ENCODE results near the gene STK10. TPM values are rescaled to one million over a fixed set of nuclear protein-coding genes. Genes with fewer than 3 reads are reported as not detected.

STK10 gene
- total RNA-seq, 1 experiment from 2014 or later = 22.9 TPM

GRCh38 chr5:172104021-172104420 is 84.0 kb downstream of the STK10 start:
- Histone ChIP-seq H3K9ac (ENCODE audit: low read length) (no peak overlapping the region), H4K20me1 (ENCODE audit: insufficient read depth) (no peaks in the 10 kb centered on the region), H3K27me3 (ENCODE audit: insufficient read depth, low read length) (no peaks in the 10 kb centered on the region), H3K4me1 (ENCODE audit: control insufficient read depth in 1 of 2, insufficient read depth in 2 of 2, low read length in 2 of 2) (peaks cover 17 to 38% of the 10 kb centered on the region in 2 experiments), H3K36me3 (ENCODE audit: control insufficient read depth in 1 of 2, insufficient read depth in 2 of 2, low read length in 2 of 2) (no peaks in the 10 kb centered on the region; a peak in 1 of 4 replicates), H3K9me2 (ENCODE audit: insufficient read depth) (no peaks in the 10 kb centered on the region), H3K4me3 (replicated peaks in 1 of 2; ENCODE audit: low read depth in 1 of 2, low read length in 2 of 2) (no peak overlapping the region), H3K27ac (ENCODE audit: low read depth, low read length) (no peak overlapping the region), H3K9me3 (ENCODE audit: control insufficient read depth in 1 of 2, insufficient read depth in 1 of 2, low read depth in 1 of 2, low read length in 2 of 2) (no peaks in the 10 kb centered on the region), H3K4me2 (ENCODE audit: low read length) (no peak overlapping the region), H3K79me2 (ENCODE audit: insufficient read depth, low read length) (no peaks in the 10 kb centered on the region), H2AFZ (ENCODE audit: low read depth, low read length, poor library complexity, severe bottlenecking) (no peak overlapping the region)
- POLR2A ChIA-PET = no interaction called here
- CTCF ChIA-PET = interaction anchor here (1.4 kb wide), 1 partner anchor 196 kb away, joined by 3 read pairs; no protein-coding TSS in a partner anchor
- TF ChIP-seq EZH2phosphoT487 (IDR thresholded peaks at IDR 0.05; ENCODE audit: borderline replicate concordance) (no peak), POLR2A (IDR thresholded peaks at IDR 0.05; ENCODE audit: borderline replicate concordance, extremely low read depth, insufficient read depth, insufficient read length) (no peak), CEBPB (IDR thresholded peaks at IDR 0.05; ENCODE audit: low read depth) (no peak), SIN3A (IDR thresholded peaks at IDR 0.05; ENCODE audit: low read depth) (no peak), ATF3 (IDR thresholded peaks at IDR 0.05) (no peak), POLR2AphosphoS5 (IDR thresholded peaks at IDR 0.05; ENCODE audit: low read depth, low read length) (no peak), SRF (IDR thresholded peaks at IDR 0.05; ENCODE audit: low read depth) (no peak)
- intact Hi-C loops (cut with micrococcal nuclease) = no loop called here
- ATAC-seq (no peak), DNase-seq (ENCODE audit: low read depth, low spot score) (no peak)
- BruUV-seq (replicated peaks) = no TSS peak
- RAD21 ChIA-PET (ENCODE audit: low non-redundant PET in 1 of 2, low total read pairs in 2 of 2, uncharacterized antibody in 2 of 2, unreplicated experiment in 2 of 2) = interaction anchor here in 1 of 2 experiments (0.6 to 1.0 kb wide), 2 partner anchors 84 to 108 kb away, joined by 3 to 4 read pairs; partner anchors contain the start of gene STK10

GRCh38 chr5:172102913-172103626 is 85.0 kb downstream of the STK10 start:
- peak; percentile 53; the same call in 1 of the 2 replicates for TF ChIP-seq CBX3 (IDR thresholded peaks at IDR 0.05; ENCODE audit: low read depth)
- no peak for TF ChIP-seq ELF1 (IDR thresholded peaks at IDR 0.05; ENCODE audit: borderline replicate concordance, low read depth)
- peak; percentile 76; the same call in 1 of the 2 replicates for TF ChIP-seq JUND (IDR thresholded peaks at IDR 0.05)
- no peak for TF ChIP-seq EZH2phosphoT487 (IDR thresholded peaks at IDR 0.05; ENCODE audit: borderline replicate concordance)
- no peak for TF ChIP-seq TCF7L2 (IDR thresholded peaks at IDR 0.05; ENCODE audit: borderline replicate concordance, extremely low read depth, insufficient read depth, insufficient read length)
- TF ChIP-seq SIN3A (IDR thresholded peaks at IDR 0.05; ENCODE audit: low read depth) = peak; percentile 42; the same call in 1 of the 2 replicates
- TF ChIP-seq EGR1 (IDR thresholded peaks at IDR 0.05; ENCODE audit: low read depth) = peak; percentile 61; the same call in 1 of the 2 replicates
- TF ChIP-seq POLR2A (IDR thresholded peaks at IDR 0.05; ENCODE audit: borderline replicate concordance, extremely low read depth, insufficient read depth, insufficient read length) = no peak
- TF ChIP-seq SP1 (IDR thresholded peaks at IDR 0.05; ENCODE audit: low read depth) = peak; percentile 73
- peak; percentile 50 for TF ChIP-seq POLR2AphosphoS5 (IDR thresholded peaks at IDR 0.05; ENCODE audit: low read depth, low read length)
- peak; percentile 79 for TF ChIP-seq FOSL1 (IDR thresholded peaks at IDR 0.05; ENCODE audit: low read depth)
- peak; percentile 56 for TF ChIP-seq MAX (IDR thresholded peaks at IDR 0.05)
- no peak for TF ChIP-seq ZFX (IDR thresholded peaks at IDR 0.05)
- no peak for TF ChIP-seq CEBPB (IDR thresholded peaks at IDR 0.05; ENCODE audit: low read depth)
- no peak overlapping the region for H2AFZ ChIP-seq (ENCODE audit: low read depth, low read length, poor library complexity, severe bottlenecking)
- peak overlapping the region; percentile 59 for H3K4me2 ChIP-seq (ENCODE audit: low read length)
- ChIA-PET POLR2A (no interaction called here), RAD21 (ENCODE audit: low non-redundant PET in 1 of 2, low total read pairs in 2 of 2, uncharacterized antibody in 2 of 2, unreplicated experiment in 2 of 2) (interaction anchor here in 1 of 2 experiments (0.6 to 1.0 kb wide), 3 partner anchors 85 to 191 kb away, joined by 3 to 4 read pairs (median 4); partner anchors contain the start of gene STK10), CTCF (interaction anchor here (1.4 kb wide), 1 partner anchor 197 kb away, joined by 3 read pairs; no protein-coding TSS in a partner anchor)
- ATAC-seq (peak; percentile 86), DNase-seq (ENCODE audit: low read depth, low spot score) (peak; percentile 64)
- H3K27ac ChIP-seq (ENCODE audit: low read depth, low read length) = no peak overlapping the region
- no peaks in the 10 kb centered on the region for H3K27me3 ChIP-seq (ENCODE audit: insufficient read depth, low read length)
- H3K36me3 ChIP-seq (ENCODE audit: control insufficient read depth in 1 of 2, insufficient read depth in 2 of 2, low read length in 2 of 2) = no peaks in the 10 kb centered on the region; a peak in 1 of 4 replicates
- intact Hi-C loops (cut with micrococcal nuclease) = loop anchor here (1.0 kb wide), 1 partner anchor 85 kb away; the partner anchor contains the start of gene STK10
- H3K9me2 ChIP-seq (ENCODE audit: insufficient read depth) = no peaks in the 10 kb centered on the region
- H3K9ac ChIP-seq (ENCODE audit: low read length) = peak overlapping the region; percentile 15
- H3K4me1 ChIP-seq (ENCODE audit: control insufficient read depth in 1 of 2, insufficient read depth in 2 of 2, low read length in 2 of 2) = peaks cover 17 to 38% of the 10 kb centered on the region in 2 experiments
- no peaks in the 10 kb centered on the region for H3K79me2 ChIP-seq (ENCODE audit: insufficient read depth, low read length)
- H3K4me3 ChIP-seq (replicated peaks in 1 of 2; ENCODE audit: low read depth in 1 of 2, low read length in 2 of 2) = peak overlapping the region in 1 of 2 experiments; percentile 3; a peak in 1 of 4 replicates
- no peaks in the 10 kb centered on the region for H4K20me1 ChIP-seq (ENCODE audit: insufficient read depth)
- H3K9me3 ChIP-seq (ENCODE audit: control insufficient read depth in 1 of 2, insufficient read depth in 1 of 2, low read depth in 1 of 2, low read length in 2 of 2) = no peaks in the 10 kb centered on the region
- BruUV-seq (replicated peaks) = no TSS peak
